ENCODE data around the gene CBX2.
A peak's percentile ranks its signal among the peaks of the same experiment; 100 is the strongest.

GRCh38 chr17:79732804-79733691 is 44.9 kb upstream of the CBX2 start:
- TF ChIP-seq GABPA (IDR thresholded peaks at IDR 0.05; ENCODE audit: low read depth): no peak
- no peak for TF ChIP-seq CTCF (IDR thresholded peaks at IDR 0.05; ENCODE audit: insufficient read depth, low read length)
- no peak for TF ChIP-seq REST (IDR thresholded peaks at IDR 0.05; ENCODE audit: insufficient replicate concordance, low read depth)
- no peak for TF ChIP-seq POLR2AphosphoS5 (IDR thresholded peaks at IDR 0.05; ENCODE audit: low read depth)
- peak; percentile 20; the same call in 1 of the 2 replicates for TF ChIP-seq SPI1 (IDR thresholded peaks at IDR 0.05; ENCODE audit: borderline replicate concordance, low read depth)

Data from HL-60 (cell line).